Measurements from ENCODE around the gene MEX3C. TPM values are rescaled to one million over a fixed set of nuclear protein-coding genes. Genes with fewer than 3 reads are reported as not detected.

Gene MEX3C
- total RNA-seq, 1 donor from 2014 or later, result 17.2 TPM

GRCh38 chr18:51135364-51135763 is 62.1 kb downstream of the MEX3C start:
- intact Hi-C loops (cut with micrococcal nuclease), result no loop called here

GRCh38 chr18:51134721-51135120 is 62.8 kb downstream of the MEX3C start:
- intact Hi-C loops (cut with micrococcal nuclease), result no loop called here
- Histone ChIP-seq H3K27ac (replicated peaks) (no peak overlapping the region), H3K27me3 (ENCODE audit: low read depth) (peaks cover 3% of the 10 kb centered on the region), H3K4me1 (no peaks in the 10 kb centered on the region), H3K4me3 (no peak overlapping the region), H3K9me3 (replicated peaks) (no peaks in the 10 kb centered on the region), H3K36me3 (no peaks in the 10 kb centered on the region)
- no peak for DNase-seq
- TF ChIP-seq CTCF (IDR thresholded peaks at IDR 0.05; ENCODE audit: borderline replicate concordance), result no peak

More at GRCh38 chr18:51135364-51135763, 62.1 kb downstream of the MEX3C start:
- Histone ChIP-seq H3K36me3 (no peaks in the 10 kb centered on the region), H3K4me1 (no peaks in the 10 kb centered on the region), H3K27me3 (ENCODE audit: low read depth) (peaks cover 3% of the 10 kb centered on the region), H3K9me3 (replicated peaks) (no peaks in the 10 kb centered on the region), H3K27ac (replicated peaks) (no peak overlapping the region), H3K4me3 (no peak overlapping the region)
- no peak for DNase-seq
- no peak for TF ChIP-seq CTCF (IDR thresholded peaks at IDR 0.05; ENCODE audit: borderline replicate concordance)

- intact Hi-C loops (cut with micrococcal nuclease), result no loop called here
- peaks cover 3% of the 10 kb centered on the region for H3K27me3 ChIP-seq (ENCODE audit: low read depth)
- DNase-seq, result no peak
- no peak for TF ChIP-seq CTCF (IDR thresholded peaks at IDR 0.05; ENCODE audit: borderline replicate concordance)
- H3K27ac ChIP-seq (replicated peaks), result no peak overlapping the region
- H3K36me3 ChIP-seq, result no peaks in the 10 kb centered on the region
- no peak overlapping the region for H3K4me3 ChIP-seq
- no peaks in the 10 kb centered on the region for H3K9me3 ChIP-seq (replicated peaks)
- no peaks in the 10 kb centered on the region for H3K4me1 ChIP-seq
Measured at GRCh38 chr18:51133580-51134160, 63.8 kb downstream of the MEX3C start.

- no peak for TF ChIP-seq CTCF (IDR thresholded peaks at IDR 0.05; ENCODE audit: borderline replicate concordance)
- DNase-seq, result no peak
- Histone ChIP-seq H3K27ac (replicated peaks) (no peak overlapping the region), H3K4me1 (no peaks in the 10 kb centered on the region), H3K9me3 (replicated peaks) (no peaks in the 10 kb centered on the region), H3K27me3 (ENCODE audit: low read depth) (peaks cover 3% of the 10 kb centered on the region), H3K4me3 (no peak overlapping the region), H3K36me3 (no peaks in the 10 kb centered on the region)
- intact Hi-C loops (cut with micrococcal nuclease), result no loop called here
Measured at GRCh38 chr18:51132256-51132935, 65.1 kb downstream of the MEX3C start.

GRCh38 chr18:51128533-51128932 is 68.9 kb downstream of the MEX3C start:
- no peak overlapping the region for H3K4me3 ChIP-seq
- H3K4me1 ChIP-seq, result no peaks in the 10 kb centered on the region
- no peak for TF ChIP-seq CTCF (IDR thresholded peaks at IDR 0.05; ENCODE audit: borderline replicate concordance)
- no peaks in the 10 kb centered on the region for H3K9me3 ChIP-seq (replicated peaks)
- H3K27me3 ChIP-seq (ENCODE audit: low read depth), result peaks cover 3% of the 10 kb centered on the region
- no peaks in the 10 kb centered on the region for H3K36me3 ChIP-seq
- H3K27ac ChIP-seq (replicated peaks), result no peak overlapping the region
- no peak for DNase-seq
- intact Hi-C loops (cut with micrococcal nuclease), result no loop called here
